Measurements from ENCODE around the gene ATM. TPM values are rescaled to one million over a fixed set of nuclear protein-coding genes. Genes with fewer than 3 reads are reported as not detected.

The ATM gene
- total and polyA plus RNA-seq, 2 experiments from 2014 or later = 27.6 to 59.3 TPM

DNA sequence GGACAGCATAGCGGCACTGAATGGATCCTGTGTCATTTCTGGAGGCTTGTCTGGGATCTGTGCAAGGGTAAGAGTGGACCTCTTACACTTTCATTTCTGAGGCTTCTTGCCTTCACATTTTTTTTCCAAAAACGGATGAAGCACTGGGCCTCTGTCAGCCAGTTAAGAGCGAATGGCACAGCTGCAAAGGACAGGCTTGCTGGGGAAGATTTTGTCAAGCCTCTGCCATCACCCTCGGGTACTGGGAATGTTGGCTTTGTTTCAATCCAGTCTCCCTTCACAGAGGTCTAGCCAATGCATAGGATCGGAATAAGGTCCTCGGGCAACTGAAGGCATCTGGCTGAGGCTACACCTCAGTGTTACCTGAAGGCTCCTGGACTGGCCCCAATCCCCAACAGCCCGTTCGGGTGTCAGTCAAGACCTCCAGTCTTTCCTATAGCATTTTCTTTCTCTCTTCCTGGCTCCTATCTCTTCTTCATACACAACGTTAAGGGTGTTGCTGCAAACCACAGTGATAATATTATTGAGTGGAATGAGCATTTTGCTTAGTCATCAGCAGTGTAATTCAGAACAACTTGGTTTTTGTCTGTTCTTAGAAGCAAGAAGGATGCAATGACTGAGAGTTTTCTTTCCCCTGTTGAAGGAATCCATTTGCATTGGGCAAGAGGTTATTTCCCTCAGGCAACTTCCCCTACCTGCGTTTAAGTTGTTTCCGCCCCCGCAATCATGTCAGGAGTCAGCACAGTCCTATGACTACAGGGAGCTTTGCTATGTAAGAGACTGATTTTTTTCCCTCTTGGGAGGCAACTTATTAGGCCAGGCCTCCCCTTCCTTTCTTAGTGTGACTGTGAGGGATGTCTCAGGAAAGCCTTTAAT, 23.2 kb upstream of the ATM start:
- TF ChIP-seq, protein P1, sequence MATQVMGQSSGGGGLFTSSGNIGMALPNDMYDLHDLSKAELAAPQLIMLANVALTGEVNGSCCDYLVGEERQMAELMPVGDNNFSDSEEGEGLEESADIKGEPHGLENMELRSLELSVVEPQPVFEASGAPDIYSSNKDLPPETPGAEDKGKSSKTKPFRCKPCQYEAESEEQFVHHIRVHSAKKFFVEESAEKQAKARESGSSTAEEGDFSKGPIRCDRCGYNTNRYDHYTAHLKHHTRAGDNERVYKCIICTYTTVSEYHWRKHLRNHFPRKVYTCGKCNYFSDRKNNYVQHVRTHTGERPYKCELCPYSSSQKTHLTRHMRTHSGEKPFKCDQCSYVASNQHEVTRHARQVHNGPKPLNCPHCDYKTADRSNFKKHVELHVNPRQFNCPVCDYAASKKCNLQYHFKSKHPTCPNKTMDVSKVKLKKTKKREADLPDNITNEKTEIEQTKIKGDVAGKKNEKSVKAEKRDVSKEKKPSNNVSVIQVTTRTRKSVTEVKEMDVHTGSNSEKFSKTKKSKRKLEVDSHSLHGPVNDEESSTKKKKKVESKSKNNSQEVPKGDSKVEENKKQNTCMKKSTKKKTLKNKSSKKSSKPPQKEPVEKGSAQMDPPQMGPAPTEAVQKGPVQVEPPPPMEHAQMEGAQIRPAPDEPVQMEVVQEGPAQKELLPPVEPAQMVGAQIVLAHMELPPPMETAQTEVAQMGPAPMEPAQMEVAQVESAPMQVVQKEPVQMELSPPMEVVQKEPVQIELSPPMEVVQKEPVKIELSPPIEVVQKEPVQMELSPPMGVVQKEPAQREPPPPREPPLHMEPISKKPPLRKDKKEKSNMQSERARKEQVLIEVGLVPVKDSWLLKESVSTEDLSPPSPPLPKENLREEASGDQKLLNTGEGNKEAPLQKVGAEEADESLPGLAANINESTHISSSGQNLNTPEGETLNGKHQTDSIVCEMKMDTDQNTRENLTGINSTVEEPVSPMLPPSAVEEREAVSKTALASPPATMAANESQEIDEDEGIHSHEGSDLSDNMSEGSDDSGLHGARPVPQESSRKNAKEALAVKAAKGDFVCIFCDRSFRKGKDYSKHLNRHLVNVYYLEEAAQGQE (IDR thresholded peaks at IDR 0.05; ENCODE audit: unreplicated experiment) = no peak
- TF ChIP-seq EZH2 (IDR thresholded peaks at IDR 0.05; ENCODE audit: low read depth, unreplicated experiment) (no peak), STAT1 (IDR thresholded peaks at IDR 0.05; ENCODE audit: unreplicated experiment) (no peak), POLR2AphosphoS5 (IDR thresholded peaks at IDR 0.05; ENCODE audit: low read depth) (no peak), EZH2phosphoT487 (IDR thresholded peaks at IDR 0.05; ENCODE audit: unreplicated experiment) (no peak), ZNF114 (CRISPR knock-in tag; IDR thresholded peaks at IDR 0.05) (no peak), ZNF331 (CRISPR knock-in tag; IDR thresholded peaks at IDR 0.05; ENCODE audit: low read depth) (no peak), NANOG (IDR thresholded peaks at IDR 0.05; ENCODE audit: borderline replicate concordance) (no peak), CREB1 (CRISPR knock-in tag; IDR thresholded peaks at IDR 0.05; ENCODE audit: low read depth) (no peak), JUNB (IDR thresholded peaks at IDR 0.05; ENCODE audit: unreplicated experiment) (no peak)
- TF ChIP-seq, protein P2, sequence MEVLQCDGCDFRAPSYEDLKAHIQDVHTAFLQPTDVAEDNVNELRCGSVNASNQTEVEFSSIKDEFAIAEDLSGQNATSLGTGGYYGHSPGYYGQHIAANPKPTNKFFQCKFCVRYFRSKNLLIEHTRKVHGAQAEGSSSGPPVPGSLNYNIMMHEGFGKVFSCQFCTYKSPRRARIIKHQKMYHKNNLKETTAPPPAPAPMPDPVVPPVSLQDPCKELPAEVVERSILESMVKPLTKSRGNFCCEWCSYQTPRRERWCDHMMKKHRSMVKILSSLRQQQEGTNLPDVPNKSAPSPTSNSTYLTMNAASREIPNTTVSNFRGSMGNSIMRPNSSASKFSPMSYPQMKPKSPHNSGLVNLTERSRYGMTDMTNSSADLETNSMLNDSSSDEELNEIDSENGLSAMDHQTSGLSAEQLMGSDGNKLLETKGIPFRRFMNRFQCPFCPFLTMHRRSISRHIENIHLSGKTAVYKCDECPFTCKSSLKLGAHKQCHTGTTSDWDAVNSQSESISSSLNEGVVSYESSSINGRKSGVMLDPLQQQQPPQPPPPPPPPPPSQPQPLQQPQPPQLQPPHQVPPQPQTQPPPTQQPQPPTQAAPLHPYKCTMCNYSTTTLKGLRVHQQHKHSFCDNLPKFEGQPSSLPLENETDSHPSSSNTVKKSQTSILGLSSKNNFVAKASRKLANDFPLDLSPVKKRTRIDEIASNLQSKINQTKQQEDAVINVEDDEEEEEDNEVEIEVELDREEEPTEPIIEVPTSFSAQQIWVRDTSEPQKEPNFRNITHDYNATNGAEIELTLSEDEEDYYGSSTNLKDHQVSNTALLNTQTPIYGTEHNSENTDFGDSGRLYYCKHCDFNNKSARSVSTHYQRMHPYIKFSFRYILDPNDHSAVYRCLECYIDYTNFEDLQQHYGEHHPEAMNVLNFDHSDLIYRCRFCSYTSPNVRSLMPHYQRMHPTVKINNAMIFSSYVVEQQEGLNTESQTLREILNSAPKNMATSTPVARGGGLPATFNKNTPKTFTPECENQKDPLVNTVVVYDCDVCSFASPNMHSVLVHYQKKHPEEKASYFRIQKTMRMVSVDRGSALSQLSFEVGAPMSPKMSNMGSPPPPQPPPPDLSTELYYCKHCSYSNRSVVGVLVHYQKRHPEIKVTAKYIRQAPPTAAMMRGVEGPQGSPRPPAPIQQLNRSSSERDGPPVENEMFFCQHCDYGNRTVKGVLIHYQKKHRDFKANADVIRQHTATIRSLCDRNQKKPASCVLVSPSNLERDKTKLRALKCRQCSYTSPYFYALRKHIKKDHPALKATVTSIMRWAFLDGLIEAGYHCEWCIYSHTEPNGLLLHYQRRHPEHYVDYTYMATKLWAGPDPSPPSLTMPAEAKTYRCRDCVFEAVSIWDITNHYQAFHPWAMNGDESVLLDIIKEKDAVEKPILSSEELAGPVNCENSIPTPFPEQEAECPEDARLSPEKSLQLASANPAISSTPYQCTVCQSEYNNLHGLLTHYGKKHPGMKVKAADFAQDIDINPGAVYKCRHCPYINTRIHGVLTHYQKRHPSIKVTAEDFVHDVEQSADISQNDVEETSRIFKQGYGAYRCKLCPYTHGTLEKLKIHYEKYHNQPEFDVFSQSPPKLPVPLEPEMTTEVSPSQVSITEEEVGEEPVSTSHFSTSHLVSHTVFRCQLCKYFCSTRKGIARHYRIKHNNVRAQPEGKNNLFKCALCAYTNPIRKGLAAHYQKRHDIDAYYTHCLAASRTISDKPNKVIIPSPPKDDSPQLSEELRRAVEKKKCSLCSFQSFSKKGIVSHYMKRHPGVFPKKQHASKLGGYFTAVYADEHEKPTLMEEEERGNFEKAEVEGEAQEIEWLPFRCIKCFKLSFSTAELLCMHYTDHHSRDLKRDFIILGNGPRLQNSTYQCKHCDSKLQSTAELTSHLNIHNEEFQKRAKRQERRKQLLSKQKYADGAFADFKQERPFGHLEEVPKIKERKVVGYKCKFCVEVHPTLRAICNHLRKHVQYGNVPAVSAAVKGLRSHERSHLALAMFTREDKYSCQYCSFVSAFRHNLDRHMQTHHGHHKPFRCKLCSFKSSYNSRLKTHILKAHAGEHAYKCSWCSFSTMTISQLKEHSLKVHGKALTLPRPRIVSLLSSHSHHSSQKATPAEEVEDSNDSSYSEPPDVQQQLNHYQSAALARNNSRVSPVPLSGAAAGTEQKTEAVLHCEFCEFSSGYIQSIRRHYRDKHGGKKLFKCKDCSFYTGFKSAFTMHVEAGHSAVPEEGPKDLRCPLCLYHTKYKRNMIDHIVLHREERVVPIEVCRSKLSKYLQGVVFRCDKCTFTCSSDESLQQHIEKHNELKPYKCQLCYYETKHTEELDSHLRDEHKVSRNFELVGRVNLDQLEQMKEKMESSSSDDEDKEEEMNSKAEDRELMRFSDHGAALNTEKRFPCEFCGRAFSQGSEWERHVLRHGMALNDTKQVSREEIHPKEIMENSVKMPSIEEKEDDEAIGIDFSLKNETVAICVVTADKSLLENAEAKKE (CRISPR knock-in tag; IDR thresholded peaks at IDR 0.05) = no peak
- TF ChIP-seq, protein P3, sequence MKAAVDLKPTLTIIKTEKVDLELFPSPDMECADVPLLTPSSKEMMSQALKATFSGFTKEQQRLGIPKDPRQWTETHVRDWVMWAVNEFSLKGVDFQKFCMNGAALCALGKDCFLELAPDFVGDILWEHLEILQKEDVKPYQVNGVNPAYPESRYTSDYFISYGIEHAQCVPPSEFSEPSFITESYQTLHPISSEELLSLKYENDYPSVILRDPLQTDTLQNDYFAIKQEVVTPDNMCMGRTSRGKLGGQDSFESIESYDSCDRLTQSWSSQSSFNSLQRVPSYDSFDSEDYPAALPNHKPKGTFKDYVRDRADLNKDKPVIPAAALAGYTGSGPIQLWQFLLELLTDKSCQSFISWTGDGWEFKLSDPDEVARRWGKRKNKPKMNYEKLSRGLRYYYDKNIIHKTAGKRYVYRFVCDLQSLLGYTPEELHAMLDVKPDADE (IDR thresholded peaks at IDR 0.05) = no peak
- TF ChIP-seq, protein P4, sequence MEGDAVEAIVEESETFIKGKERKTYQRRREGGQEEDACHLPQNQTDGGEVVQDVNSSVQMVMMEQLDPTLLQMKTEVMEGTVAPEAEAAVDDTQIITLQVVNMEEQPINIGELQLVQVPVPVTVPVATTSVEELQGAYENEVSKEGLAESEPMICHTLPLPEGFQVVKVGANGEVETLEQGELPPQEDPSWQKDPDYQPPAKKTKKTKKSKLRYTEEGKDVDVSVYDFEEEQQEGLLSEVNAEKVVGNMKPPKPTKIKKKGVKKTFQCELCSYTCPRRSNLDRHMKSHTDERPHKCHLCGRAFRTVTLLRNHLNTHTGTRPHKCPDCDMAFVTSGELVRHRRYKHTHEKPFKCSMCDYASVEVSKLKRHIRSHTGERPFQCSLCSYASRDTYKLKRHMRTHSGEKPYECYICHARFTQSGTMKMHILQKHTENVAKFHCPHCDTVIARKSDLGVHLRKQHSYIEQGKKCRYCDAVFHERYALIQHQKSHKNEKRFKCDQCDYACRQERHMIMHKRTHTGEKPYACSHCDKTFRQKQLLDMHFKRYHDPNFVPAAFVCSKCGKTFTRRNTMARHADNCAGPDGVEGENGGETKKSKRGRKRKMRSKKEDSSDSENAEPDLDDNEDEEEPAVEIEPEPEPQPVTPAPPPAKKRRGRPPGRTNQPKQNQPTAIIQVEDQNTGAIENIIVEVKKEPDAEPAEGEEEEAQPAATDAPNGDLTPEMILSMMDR (conservative IDR thresholded peaks at IDR 0.05; ENCODE audit: low read depth in 2 of 2) = no peak
- Histone ChIP-seq H3K4me1 (ENCODE audit: insufficient read depth) (peaks cover 17% of the 10 kb centered on the region), H3K36me3 (ENCODE audit: insufficient read depth) (peaks cover 24% of the 10 kb centered on the region), H3K4me2 (no peak overlapping the region), H3K79me2 (replicated peaks; ENCODE audit: insufficient read depth) (peaks cover 75% of the 10 kb centered on the region), H3K4me3 (no peak overlapping the region), H4K20me1 (replicated peaks; ENCODE audit: insufficient read depth) (peaks cover 18% of the 10 kb centered on the region; the same call in 1 of the 2 replicates), H3F3A (replicated peaks; ENCODE audit: low read depth) (no peaks in the 10 kb centered on the region), H3K27ac (ENCODE audit: low read depth) (peak overlapping the region; percentile 19; the same call in 1 of the 2 replicates), H3K27me3 (ENCODE audit: insufficient read depth) (no peaks in the 10 kb centered on the region), H3K9me2 (ENCODE audit: insufficient read depth) (no peaks in the 10 kb centered on the region), H2AFZ (no peak overlapping the region)
- ATAC-seq (peak; percentile 48), DNase-seq (ENCODE audit: low spot score) (peak; percentile 16)
- H3K4me3 Mint-ChIP-seq = no peak overlapping the region
- H3K4me1 Mint-ChIP-seq = peaks cover 13% of the 10 kb centered on the region; the same call in 2 of the 3 replicates
- H3K27ac Mint-ChIP-seq = peak overlapping the region; percentile 47
- H3K27me3 Mint-ChIP-seq (ENCODE audit: insufficient read depth, low read depth, poor library complexity) = peaks cover 2% of the 10 kb centered on the region
- peaks cover 59% of the 10 kb centered on the region for H3K36me3 Mint-ChIP-seq (ENCODE audit: low read depth)
- H3K9me3 Mint-ChIP-seq = peaks cover 12% of the 10 kb centered on the region
